Calu3 (cell line): Measurements from ENCODE around the gene RPAP3. TPM values are rescaled to one million over a fixed set of nuclear protein-coding genes. Genes with fewer than 3 reads are reported as not detected.

ENCODE experiments used
- BruUV-seq: library from RNA; stranded (reverse); fragments of 400-500 nt; replicated peaks from 2 replicates; lab custom pipeline; 2021; lab: Mats Ljungman, UMichigan
- CTCF ChIA-PET: fragments of 300-600 bp; sonication (Branson Sonifier 250); formaldehyde crosslinking; loops from one replicate; lab custom pipeline; 2022; ENCODE audit warnings: antibody characterized with exemption; lab: Charles Lee
- DNase-seq: peaks from one replicate; pipeline ENCODE4 v3.0.0; 2022
- H3K27ac Mint-ChIP-seq: one replicate; pipeline ENCODE4 v1.8.0; 2022; ENCODE audit warnings: mixed read lengths; ENCODE audit not compliant: unreplicated experiment
- H3K27me3 Mint-ChIP-seq: one replicate; pipeline ENCODE4 v1.8.0; 2022; ENCODE audit warnings: mixed read lengths; ENCODE audit not compliant: unreplicated experiment
- H3K36me3 Mint-ChIP-seq: one replicate; pipeline ENCODE4 v1.8.0; 2022; ENCODE audit warnings: mild to moderate bottlenecking, moderate library complexity, mixed read lengths; ENCODE audit not compliant: insufficient read depth, unreplicated experiment
- H3K4me1 Mint-ChIP-seq: one replicate; pipeline ENCODE4 v1.8.0; 2022; ENCODE audit warnings: mild to moderate bottlenecking, low read depth, mixed read lengths; ENCODE audit not compliant: unreplicated experiment
- H3K4me3 Mint-ChIP-seq: one replicate; pipeline ENCODE4 v1.8.0; 2022; ENCODE audit warnings: mild to moderate bottlenecking, low read depth, moderate library complexity, mixed read lengths; ENCODE audit not compliant: unreplicated experiment
- H3K9me3 Mint-ChIP-seq: one replicate; pipeline ENCODE4 v1.8.0; 2022; ENCODE audit warnings: low read depth, mixed read lengths; ENCODE audit not compliant: unreplicated experiment
- CTCF ChIP-seq: fragments of 200-600 bp; IDR thresholded peaks from one replicate; pipeline ENCODE4 v1.8.0; 2022; ENCODE audit warnings: antibody characterized with exemption; ENCODE audit not compliant: unreplicated experiment
- intact Hi-C: fragments of 100-400 bp; cut with micrococcal nuclease; formaldehyde crosslinking; loops from one replicate; pipeline ENCODE4 v1.10.0; 2022; ENCODE audit not compliant: unreplicated experiment
- total RNA-seq: library from RNA; stranded (reverse); gene quantifications from 2 replicates; pipeline ENCODE4 v1.2.3, GENCODE V29; 2022

The RPAP3 gene
- total RNA-seq, 1 experiment from 2014 or later: 33.5 TPM

GRCh38 chr12:47742253-47742825 lies 36.5 kb upstream of the RPAP3 start:
- no TSS peak for BruUV-seq
- no peaks in the 10 kb centered on the region for H3K27me3 Mint-ChIP-seq
- H3K9me3 Mint-ChIP-seq: no peaks in the 10 kb centered on the region
- peaks cover 2% of the 10 kb centered on the region for H3K36me3 Mint-ChIP-seq
- peak; percentile 93 for TF ChIP-seq CTCF
- CTCF ChIA-PET: interaction anchor here (0.6 to 3.5 kb wide), 10 partner anchors 13 to 96 kb away, joined by 4 to 75 read pairs (median 9); partner anchors contain the start of gene RAPGEF3
- H3K4me3 Mint-ChIP-seq: no peak overlapping the region
- no peak overlapping the region for H3K27ac Mint-ChIP-seq
- intact Hi-C loops: no loop called here
- DNase-seq: peak; percentile 78
- H3K4me1 Mint-ChIP-seq: peaks cover 27% of the 10 kb centered on the region

- Mint-ChIP-seq H3K9me3 (no peaks in the 10 kb centered on the region), H3K36me3 (peaks cover 6% of the 10 kb centered on the region), H3K4me3 (no peak overlapping the region), H3K4me1 (peaks cover 27% of the 10 kb centered on the region), H3K27me3 (no peaks in the 10 kb centered on the region), H3K27ac (no peak overlapping the region)
- intact Hi-C loops: no loop called here
- no peak for TF ChIP-seq CTCF
- CTCF ChIA-PET: interaction anchor here (0.6 to 3.5 kb wide), 9 partner anchors 14 to 1672 kb away, joined by 3 to 21 read pairs (median 9); partner anchors contain the start of gene RAPGEF3
- no TSS peak for BruUV-seq
- peak; percentile 65 for DNase-seq
Observed at GRCh38 chr12:47741340-47741703, 35.5 kb upstream of the RPAP3 start.

GRCh38 chr12:47740606-47741339 lies 34.9 kb upstream of the RPAP3 start:
- no peaks in the 10 kb centered on the region for H3K27me3 Mint-ChIP-seq
- no peak overlapping the region for H3K4me3 Mint-ChIP-seq
- CTCF ChIA-PET: interaction anchor here (0.6 to 3.5 kb wide), 9 partner anchors 14 to 1673 kb away, joined by 3 to 21 read pairs (median 9); partner anchors contain the start of gene RAPGEF3
- no TSS peak for BruUV-seq
- H3K9me3 Mint-ChIP-seq: no peaks in the 10 kb centered on the region
- H3K36me3 Mint-ChIP-seq: peaks cover 6% of the 10 kb centered on the region
- peaks cover 27% of the 10 kb centered on the region for H3K4me1 Mint-ChIP-seq
- intact Hi-C loops: no loop called here
- no peak overlapping the region for H3K27ac Mint-ChIP-seq
- TF ChIP-seq CTCF: no peak
- no peak for DNase-seq

GRCh38 chr12:47739979-47740378 lies 34.1 kb upstream of the RPAP3 start:
- TF ChIP-seq CTCF: no peak
- no peak for DNase-seq
- Mint-ChIP-seq H3K27me3 (no peaks in the 10 kb centered on the region), H3K4me3 (no peak overlapping the region), H3K27ac (no peak overlapping the region), H3K9me3 (no peaks in the 10 kb centered on the region), H3K36me3 (peaks cover 6% of the 10 kb centered on the region), H3K4me1 (peaks cover 26% of the 10 kb centered on the region)
- CTCF ChIA-PET: no interaction called here
- intact Hi-C loops: no loop called here
- no TSS peak for BruUV-seq
